WTC11 (cell line): ENCODE measurements around the gene SGMS1.
"Not testable (repeated sequence)": the region's sequence is repeated elsewhere in the genome, so short reads cannot be mapped to it uniquely, and the experiment has no call there.

ENCODE experiments used
- MYBL2 ChIP-seq: sonication (generic); formaldehyde crosslinking; IDR thresholded peaks from 2 replicates; pipeline ENCODE4 v1.8.1; 2023; ENCODE audit warnings: mild to moderate bottlenecking, moderate library complexity, missing genetic modification reagents
- ZNF121 ChIP-seq: sonication (generic); formaldehyde crosslinking; IDR thresholded peaks from 2 replicates; pipeline ENCODE4 v1.8.0; 2023; ENCODE audit warnings: missing genetic modification reagents
- ZNF263 ChIP-seq: sonication (generic); formaldehyde crosslinking; IDR thresholded peaks from 2 replicates; pipeline ENCODE4 v1.8.1; 2022; ENCODE audit warnings: low read depth, mild to moderate bottlenecking, moderate library complexity, missing genetic modification reagents
- TF ChIP-seq, protein P1 (sequence below): sonication (generic); formaldehyde crosslinking; IDR thresholded peaks from 2 replicates; pipeline ENCODE4 v1.8.1; 2023; ENCODE audit warnings: mild to moderate bottlenecking, missing genetic modification reagents, moderate library complexity
- TF ChIP-seq, protein P2 (sequence below): fragments of 200-600 bp; IDR thresholded peaks from 2 replicates; pipeline ENCODE4 v1.8.0; 2022; ENCODE audit warnings: antibody characterized with exemption
- TF ChIP-seq, protein P3 (sequence below): sonication (generic); formaldehyde crosslinking; conservative IDR thresholded peaks from 2 replicates; pipeline ENCODE4 v1.8.1; 2023; ENCODE audit warnings: mild to moderate bottlenecking, low read depth, missing genetic modification reagents, moderate library complexity

DNA sequence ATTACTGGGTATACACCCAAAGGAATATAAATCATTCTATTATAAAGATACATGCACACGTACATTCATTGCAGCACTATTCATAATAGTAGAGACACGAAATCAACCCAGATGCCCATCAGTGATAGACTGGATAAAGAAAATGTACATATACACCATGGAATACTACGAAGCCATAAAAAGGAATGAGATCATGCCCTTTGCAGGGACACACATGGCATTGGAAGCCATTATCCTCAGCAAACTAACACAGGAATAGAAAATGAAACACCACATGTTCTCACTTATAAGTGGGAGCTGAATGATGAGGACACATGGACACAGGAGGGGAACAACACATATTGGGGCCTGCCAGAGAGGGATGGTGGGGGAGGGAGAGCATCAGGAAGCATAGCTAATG lies 74.6 kb downstream of the SGMS1 start:
- TF ChIP-seq ZNF263; MYBL2 (CRISPR knock-in tag); ZNF121 (CRISPR knock-in tag): not testable (repeated sequence)
- TF ChIP-seq, protein P1, sequence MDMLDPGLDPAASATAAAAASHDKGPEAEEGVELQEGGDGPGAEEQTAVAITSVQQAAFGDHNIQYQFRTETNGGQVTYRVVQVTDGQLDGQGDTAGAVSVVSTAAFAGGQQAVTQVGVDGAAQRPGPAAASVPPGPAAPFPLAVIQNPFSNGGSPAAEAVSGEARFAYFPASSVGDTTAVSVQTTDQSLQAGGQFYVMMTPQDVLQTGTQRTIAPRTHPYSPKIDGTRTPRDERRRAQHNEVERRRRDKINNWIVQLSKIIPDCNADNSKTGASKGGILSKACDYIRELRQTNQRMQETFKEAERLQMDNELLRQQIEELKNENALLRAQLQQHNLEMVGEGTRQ (CRISPR knock-in tag), result not testable (repeated sequence)
- TF ChIP-seq, protein P2, sequence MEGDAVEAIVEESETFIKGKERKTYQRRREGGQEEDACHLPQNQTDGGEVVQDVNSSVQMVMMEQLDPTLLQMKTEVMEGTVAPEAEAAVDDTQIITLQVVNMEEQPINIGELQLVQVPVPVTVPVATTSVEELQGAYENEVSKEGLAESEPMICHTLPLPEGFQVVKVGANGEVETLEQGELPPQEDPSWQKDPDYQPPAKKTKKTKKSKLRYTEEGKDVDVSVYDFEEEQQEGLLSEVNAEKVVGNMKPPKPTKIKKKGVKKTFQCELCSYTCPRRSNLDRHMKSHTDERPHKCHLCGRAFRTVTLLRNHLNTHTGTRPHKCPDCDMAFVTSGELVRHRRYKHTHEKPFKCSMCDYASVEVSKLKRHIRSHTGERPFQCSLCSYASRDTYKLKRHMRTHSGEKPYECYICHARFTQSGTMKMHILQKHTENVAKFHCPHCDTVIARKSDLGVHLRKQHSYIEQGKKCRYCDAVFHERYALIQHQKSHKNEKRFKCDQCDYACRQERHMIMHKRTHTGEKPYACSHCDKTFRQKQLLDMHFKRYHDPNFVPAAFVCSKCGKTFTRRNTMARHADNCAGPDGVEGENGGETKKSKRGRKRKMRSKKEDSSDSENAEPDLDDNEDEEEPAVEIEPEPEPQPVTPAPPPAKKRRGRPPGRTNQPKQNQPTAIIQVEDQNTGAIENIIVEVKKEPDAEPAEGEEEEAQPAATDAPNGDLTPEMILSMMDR, result not testable (repeated sequence)
- TF ChIP-seq, protein P3, sequence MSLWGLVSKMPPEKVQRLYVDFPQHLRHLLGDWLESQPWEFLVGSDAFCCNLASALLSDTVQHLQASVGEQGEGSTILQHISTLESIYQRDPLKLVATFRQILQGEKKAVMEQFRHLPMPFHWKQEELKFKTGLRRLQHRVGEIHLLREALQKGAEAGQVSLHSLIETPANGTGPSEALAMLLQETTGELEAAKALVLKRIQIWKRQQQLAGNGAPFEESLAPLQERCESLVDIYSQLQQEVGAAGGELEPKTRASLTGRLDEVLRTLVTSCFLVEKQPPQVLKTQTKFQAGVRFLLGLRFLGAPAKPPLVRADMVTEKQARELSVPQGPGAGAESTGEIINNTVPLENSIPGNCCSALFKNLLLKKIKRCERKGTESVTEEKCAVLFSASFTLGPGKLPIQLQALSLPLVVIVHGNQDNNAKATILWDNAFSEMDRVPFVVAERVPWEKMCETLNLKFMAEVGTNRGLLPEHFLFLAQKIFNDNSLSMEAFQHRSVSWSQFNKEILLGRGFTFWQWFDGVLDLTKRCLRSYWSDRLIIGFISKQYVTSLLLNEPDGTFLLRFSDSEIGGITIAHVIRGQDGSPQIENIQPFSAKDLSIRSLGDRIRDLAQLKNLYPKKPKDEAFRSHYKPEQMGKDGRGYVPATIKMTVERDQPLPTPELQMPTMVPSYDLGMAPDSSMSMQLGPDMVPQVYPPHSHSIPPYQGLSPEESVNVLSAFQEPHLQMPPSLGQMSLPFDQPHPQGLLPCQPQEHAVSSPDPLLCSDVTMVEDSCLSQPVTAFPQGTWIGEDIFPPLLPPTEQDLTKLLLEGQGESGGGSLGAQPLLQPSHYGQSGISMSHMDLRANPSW (CRISPR knock-in tag), result not testable (repeated sequence)
